Thyroid gland (tissue), 4 donors: ENCODE results near the gene XCL2.

ENCODE experiments used
- CTCF ChIP-seq, 6 experiments: fragments of 200-600 bp in 3 of 6; fragments of 450-650 bp in 3 of 6; sonication (generic) in 3 of 6; IDR thresholded peaks; one replicate each; pipeline ENCODE4 v1.5.1; 2016 to 2019; ENCODE audit warnings: antibody characterized with exemption in 6 of 6, mild to moderate bottlenecking in 2 of 6, inconsistent platforms in 1 of 6, moderate library complexity in 1 of 6
- POLR2A ChIP-seq, 2 donors: fragments of 450-650 bp; IDR thresholded peaks; one replicate each; pipeline ENCODE4 v1.6.1; 2017; ENCODE audit warnings: antibody characterized with exemption in 2 of 2, mild to moderate bottlenecking in 2 of 2, moderate library complexity in 1 of 2

- no peak for TF ChIP-seq CTCF (IDR thresholded peaks at IDR 0.05)
- TF ChIP-seq POLR2A (IDR thresholded peaks at IDR 0.05) = no peak
These were observed 38.8 kb downstream of the XCL2 start for GRCh38 chr1:168505006-168505405.
